ENCODE measurements around the gene PTPN11. TPM values are rescaled to one million over a fixed set of nuclear protein-coding genes. Genes with fewer than 3 reads are reported as not detected.

The PTPN11 gene
- total RNA-seq, 1 experiment from 2014 or later, result 121 TPM

DNA sequence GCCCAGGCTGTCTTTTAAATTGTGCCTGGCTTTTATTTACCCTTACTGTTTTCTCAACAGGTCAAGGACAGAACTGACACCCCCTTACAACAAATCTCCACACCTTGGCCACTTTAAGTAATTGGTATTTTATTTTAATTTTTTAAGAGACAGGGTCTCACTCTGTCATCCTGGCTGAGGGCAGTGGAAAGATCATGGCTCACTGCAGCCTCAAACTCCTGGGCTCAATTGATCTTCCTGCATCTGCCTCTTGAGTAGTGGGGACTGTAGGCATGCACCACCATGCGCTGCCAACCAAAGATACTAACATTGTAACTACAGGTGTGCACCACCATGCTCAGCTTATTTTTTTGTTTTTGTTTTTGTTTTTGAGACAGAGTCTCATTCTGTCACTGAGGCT lies 109.8 kb downstream of the PTPN11 start:
- H3K27me3 ChIP-seq (ENCODE audit: low read length), result no peaks in the 10 kb centered on the region
- peaks cover 10% of the 10 kb centered on the region for H3K4me1 ChIP-seq (ENCODE audit: insufficient read depth, low read length)
- ChIA-PET POLR2A (ENCODE audit: unreplicated experiment) (no interaction called here), CTCF (no interaction called here)
- TF ChIP-seq, protein P1, sequence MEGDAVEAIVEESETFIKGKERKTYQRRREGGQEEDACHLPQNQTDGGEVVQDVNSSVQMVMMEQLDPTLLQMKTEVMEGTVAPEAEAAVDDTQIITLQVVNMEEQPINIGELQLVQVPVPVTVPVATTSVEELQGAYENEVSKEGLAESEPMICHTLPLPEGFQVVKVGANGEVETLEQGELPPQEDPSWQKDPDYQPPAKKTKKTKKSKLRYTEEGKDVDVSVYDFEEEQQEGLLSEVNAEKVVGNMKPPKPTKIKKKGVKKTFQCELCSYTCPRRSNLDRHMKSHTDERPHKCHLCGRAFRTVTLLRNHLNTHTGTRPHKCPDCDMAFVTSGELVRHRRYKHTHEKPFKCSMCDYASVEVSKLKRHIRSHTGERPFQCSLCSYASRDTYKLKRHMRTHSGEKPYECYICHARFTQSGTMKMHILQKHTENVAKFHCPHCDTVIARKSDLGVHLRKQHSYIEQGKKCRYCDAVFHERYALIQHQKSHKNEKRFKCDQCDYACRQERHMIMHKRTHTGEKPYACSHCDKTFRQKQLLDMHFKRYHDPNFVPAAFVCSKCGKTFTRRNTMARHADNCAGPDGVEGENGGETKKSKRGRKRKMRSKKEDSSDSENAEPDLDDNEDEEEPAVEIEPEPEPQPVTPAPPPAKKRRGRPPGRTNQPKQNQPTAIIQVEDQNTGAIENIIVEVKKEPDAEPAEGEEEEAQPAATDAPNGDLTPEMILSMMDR (conservative IDR thresholded peaks at IDR 0.05; ENCODE audit: low read depth, low read length), result no peak
- no peak for TF ChIP-seq EZH2phosphoT487 (IDR thresholded peaks at IDR 0.05; ENCODE audit: borderline replicate concordance, low read length)
- no peak for TF ChIP-seq EZH2 (IDR thresholded peaks at IDR 0.05; ENCODE audit: low read length, unreplicated experiment)
- H3K36me3 ChIP-seq (ENCODE audit: low read depth, low read length), result no peaks in the 10 kb centered on the region
- H3K27ac ChIP-seq (ENCODE audit: low read length), result no peak overlapping the region
- H3K9ac ChIP-seq (ENCODE audit: low read length), result no peak overlapping the region
- H2AFZ ChIP-seq (ENCODE audit: low read length), result no peak overlapping the region
- no peaks in the 10 kb centered on the region for H3K9me2 ChIP-seq (replicated peaks; ENCODE audit: low read length)
- DNase-seq, result no peak
- H3K4me3 ChIP-seq (ENCODE audit: low read length), result no peak overlapping the region
- H3K4me2 ChIP-seq (ENCODE audit: low read length), result no peak overlapping the region
- intact Hi-C loops (cut with micrococcal nuclease), result no loop called here
- no TSS peak for BruUV-seq (replicated peaks)
- no peaks in the 10 kb centered on the region for H3K79me2 ChIP-seq (ENCODE audit: low read length)
- no peaks in the 10 kb centered on the region for H3F3A ChIP-seq (ENCODE audit: low read length, unreplicated experiment)
- ATAC-seq, result no peak
- H3K9me3 ChIP-seq (ENCODE audit: low read length), result no peaks in the 10 kb centered on the region
- no peaks in the 10 kb centered on the region for H4K20me1 ChIP-seq (ENCODE audit: low read length)

DNA sequence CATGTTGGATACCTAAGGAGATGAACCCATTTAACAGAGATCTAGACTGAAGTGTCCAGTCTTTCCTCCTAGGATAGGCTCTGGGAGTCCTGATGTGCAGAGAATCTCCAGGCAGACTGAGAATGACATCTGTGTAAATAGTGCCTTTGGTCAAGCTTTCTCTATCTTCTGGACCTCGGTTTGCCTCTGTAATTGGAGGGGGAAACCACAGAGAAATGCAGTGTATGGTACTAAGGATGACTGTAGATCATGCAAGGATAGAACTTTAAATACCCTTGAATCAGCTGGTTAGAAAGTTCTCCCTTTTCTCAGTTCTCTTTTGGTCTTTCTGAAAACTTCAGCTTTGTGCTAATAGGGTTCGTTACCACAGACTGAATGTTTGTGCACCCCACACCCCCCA lies 112.2 kb downstream of the PTPN11 start:
- DNase-seq, result no peak
- ChIA-PET POLR2A (ENCODE audit: unreplicated experiment) (no interaction called here), CTCF (no interaction called here)
- Histone ChIP-seq H3K79me2 (ENCODE audit: low read length) (no peaks in the 10 kb centered on the region), H3K4me3 (ENCODE audit: low read length) (no peak overlapping the region), H3K4me1 (ENCODE audit: insufficient read depth, low read length) (no peaks in the 10 kb centered on the region), H3K9me2 (replicated peaks; ENCODE audit: low read length) (no peaks in the 10 kb centered on the region), H2AFZ (ENCODE audit: low read length) (no peak overlapping the region), H3K4me2 (ENCODE audit: low read length) (no peak overlapping the region), H3K36me3 (ENCODE audit: low read depth, low read length) (no peaks in the 10 kb centered on the region), H3F3A (ENCODE audit: low read length, unreplicated experiment) (no peaks in the 10 kb centered on the region), H3K27me3 (ENCODE audit: low read length) (no peaks in the 10 kb centered on the region), H4K20me1 (ENCODE audit: low read length) (no peaks in the 10 kb centered on the region), H3K9me3 (ENCODE audit: low read length) (no peaks in the 10 kb centered on the region), H3K27ac (ENCODE audit: low read length) (no peak overlapping the region), H3K9ac (ENCODE audit: low read length) (no peak overlapping the region)
- TF ChIP-seq EZH2 (IDR thresholded peaks at IDR 0.05; ENCODE audit: low read length, unreplicated experiment) (no peak), EZH2phosphoT487 (IDR thresholded peaks at IDR 0.05; ENCODE audit: borderline replicate concordance, low read length) (no peak)
- TF ChIP-seq, protein P1 (conservative IDR thresholded peaks at IDR 0.05; ENCODE audit: low read depth, low read length), result no peak
- no peak for ATAC-seq
- intact Hi-C loops (cut with micrococcal nuclease), result no loop called here
- no TSS peak for BruUV-seq (replicated peaks)

DNA sequence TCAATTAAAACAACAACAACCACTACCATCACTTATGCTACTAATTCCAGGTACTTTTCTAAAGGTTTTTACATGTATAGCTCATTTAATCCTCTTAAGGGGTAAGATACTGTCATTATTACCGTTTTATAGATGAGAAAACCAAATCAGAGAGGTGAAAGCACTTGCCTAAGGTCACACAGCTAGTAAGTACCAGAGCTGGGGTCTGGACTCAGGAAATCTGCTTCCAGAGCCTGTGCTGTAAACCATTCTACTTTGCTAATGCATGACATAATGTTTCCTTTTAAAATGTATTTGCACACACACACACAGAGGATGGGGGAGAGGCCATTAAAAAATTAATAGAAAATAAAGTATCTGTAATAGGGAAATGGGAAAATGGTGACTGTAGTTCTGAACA lies 113.4 kb downstream of the PTPN11 start:
- DNase-seq (no peak), ATAC-seq (no peak)
- Histone ChIP-seq H3K27me3 (ENCODE audit: low read length) (no peaks in the 10 kb centered on the region), H3K79me2 (ENCODE audit: low read length) (no peaks in the 10 kb centered on the region), H3K4me3 (ENCODE audit: low read length) (no peak overlapping the region), H3K9me2 (replicated peaks; ENCODE audit: low read length) (no peaks in the 10 kb centered on the region), H2AFZ (ENCODE audit: low read length) (no peak overlapping the region), H4K20me1 (ENCODE audit: low read length) (no peaks in the 10 kb centered on the region), H3F3A (ENCODE audit: low read length, unreplicated experiment) (no peaks in the 10 kb centered on the region), H3K36me3 (ENCODE audit: low read depth, low read length) (no peaks in the 10 kb centered on the region), H3K9ac (ENCODE audit: low read length) (no peak overlapping the region), H3K4me2 (ENCODE audit: low read length) (no peak overlapping the region), H3K27ac (ENCODE audit: low read length) (no peak overlapping the region), H3K4me1 (ENCODE audit: insufficient read depth, low read length) (no peaks in the 10 kb centered on the region), H3K9me3 (ENCODE audit: low read length) (no peaks in the 10 kb centered on the region)
- TF ChIP-seq, protein P1 (conservative IDR thresholded peaks at IDR 0.05; ENCODE audit: low read depth, low read length), result no peak
- no peak for TF ChIP-seq EZH2phosphoT487 (IDR thresholded peaks at IDR 0.05; ENCODE audit: borderline replicate concordance, low read length)
- TF ChIP-seq EZH2 (IDR thresholded peaks at IDR 0.05; ENCODE audit: low read length, unreplicated experiment), result no peak
- intact Hi-C loops (cut with micrococcal nuclease), result no loop called here
- BruUV-seq (replicated peaks), result no TSS peak
- CTCF ChIA-PET, result no interaction called here
- POLR2A ChIA-PET (ENCODE audit: unreplicated experiment), result no interaction called here

Measured in PC-3 (cell line).